ENCODE data around the gene ZNF296. TPM values are rescaled to one million over a fixed set of nuclear protein-coding genes. Genes with fewer than 3 reads are reported as not detected.
"Not testable (repeated sequence)": the region's sequence is repeated elsewhere in the genome, so short reads cannot be mapped to it uniquely, and the experiment has no call there.

ZNF296 gene
- total RNA-seq, 6 donors from 2014 or later, result 1.5 to 7.3 (median 2.4) TPM

DNA sequence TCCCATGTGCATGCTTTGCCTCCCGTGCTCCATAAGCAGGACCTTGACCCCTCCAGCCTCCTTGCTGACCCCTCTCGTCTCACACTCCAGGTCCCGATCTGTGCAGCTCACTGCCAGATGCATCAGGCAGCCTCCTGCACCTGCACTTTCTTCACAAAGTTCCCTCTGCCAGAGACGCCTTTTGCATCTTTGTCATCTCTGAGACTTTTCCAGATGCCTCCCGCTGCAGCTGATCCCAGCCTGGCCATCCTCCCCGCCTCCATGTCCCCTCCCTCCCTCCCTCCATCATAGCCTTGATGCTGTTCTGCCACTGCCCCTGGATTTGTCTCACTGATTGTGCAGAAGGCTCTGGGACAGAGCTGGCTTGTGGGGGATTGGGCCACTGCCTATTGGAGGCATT is 46.6 kb upstream of the ZNF296 start:
- no peaks in the 10 kb centered on the region for H3K9me3 ChIP-seq
- no peak overlapping the region for H3K4me3 ChIP-seq
- peaks cover under 1 to 47% (median 4%) of the 10 kb centered on the region in 4 donors for H3K4me1 ChIP-seq
- H3K36me3 ChIP-seq, result no peaks in the 10 kb centered on the region
- TF ChIP-seq POLR2AphosphoS5 (IDR thresholded peaks at IDR 0.05) (no peak), EP300 (IDR thresholded peaks at IDR 0.05) (no peak), POLR2A (IDR thresholded peaks at IDR 0.05) (no peak)
- TF ChIP-seq, protein P1, sequence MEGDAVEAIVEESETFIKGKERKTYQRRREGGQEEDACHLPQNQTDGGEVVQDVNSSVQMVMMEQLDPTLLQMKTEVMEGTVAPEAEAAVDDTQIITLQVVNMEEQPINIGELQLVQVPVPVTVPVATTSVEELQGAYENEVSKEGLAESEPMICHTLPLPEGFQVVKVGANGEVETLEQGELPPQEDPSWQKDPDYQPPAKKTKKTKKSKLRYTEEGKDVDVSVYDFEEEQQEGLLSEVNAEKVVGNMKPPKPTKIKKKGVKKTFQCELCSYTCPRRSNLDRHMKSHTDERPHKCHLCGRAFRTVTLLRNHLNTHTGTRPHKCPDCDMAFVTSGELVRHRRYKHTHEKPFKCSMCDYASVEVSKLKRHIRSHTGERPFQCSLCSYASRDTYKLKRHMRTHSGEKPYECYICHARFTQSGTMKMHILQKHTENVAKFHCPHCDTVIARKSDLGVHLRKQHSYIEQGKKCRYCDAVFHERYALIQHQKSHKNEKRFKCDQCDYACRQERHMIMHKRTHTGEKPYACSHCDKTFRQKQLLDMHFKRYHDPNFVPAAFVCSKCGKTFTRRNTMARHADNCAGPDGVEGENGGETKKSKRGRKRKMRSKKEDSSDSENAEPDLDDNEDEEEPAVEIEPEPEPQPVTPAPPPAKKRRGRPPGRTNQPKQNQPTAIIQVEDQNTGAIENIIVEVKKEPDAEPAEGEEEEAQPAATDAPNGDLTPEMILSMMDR (IDR thresholded peaks at IDR 0.05), result no peak
- no peak for DNase-seq
- H3K27ac ChIP-seq, result no peak overlapping the region
- no peaks in the 10 kb centered on the region for H3K27me3 ChIP-seq
- 89 to 96% methylated on average over 5 to 6 of the region's 6 CpGs for WGBS, 2 donors
- ATAC-seq (ENCODE audit: low FRiP score in 2 of 2), result no peak

DNA sequence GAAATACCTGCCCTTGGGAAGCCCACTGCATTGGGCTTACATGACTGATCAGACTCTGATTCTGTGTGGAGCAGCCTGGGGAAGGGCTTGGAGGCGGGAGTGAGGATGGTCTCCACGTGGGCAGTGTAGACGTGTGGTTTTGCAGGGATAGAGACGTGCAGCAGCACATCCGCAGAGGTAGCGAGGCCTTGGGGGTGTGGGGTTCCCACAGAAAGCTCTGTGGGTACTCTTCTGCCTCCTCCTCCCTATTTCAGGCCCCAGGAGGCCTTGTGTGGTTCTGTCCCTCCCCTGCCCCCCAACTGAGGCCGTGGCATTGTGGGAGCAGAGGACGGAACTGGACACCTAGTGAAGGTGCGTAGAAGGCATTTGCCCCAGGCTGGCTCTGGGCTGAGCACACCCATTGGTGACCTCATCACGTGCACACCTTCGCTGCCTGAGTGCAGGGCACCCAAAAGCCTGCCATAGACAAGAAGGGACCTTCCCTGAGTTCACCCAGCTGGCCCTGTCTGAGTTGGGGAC is 45.6 kb upstream of the ZNF296 start:
- WGBS, 2 donors, result 90 to 92% methylated on average over 11 of the region's 11 CpGs
- no peak for DNase-seq
- H3K4me1 ChIP-seq, result peaks cover 8 to 56% (median 11%) of the 10 kb centered on the region in 4 donors
- no peak overlapping the region for H3K27ac ChIP-seq
- H3K36me3 ChIP-seq, result no peaks in the 10 kb centered on the region
- TF ChIP-seq EP300 (IDR thresholded peaks at IDR 0.05) (no peak), POLR2AphosphoS5 (IDR thresholded peaks at IDR 0.05) (no peak), POLR2A (IDR thresholded peaks at IDR 0.05) (no peak)
- TF ChIP-seq, protein P1 (IDR thresholded peaks at IDR 0.05), result no peak
- no peak overlapping the region for H3K4me3 ChIP-seq
- ATAC-seq (ENCODE audit: low FRiP score in 2 of 2), result no peak
- no peaks in the 10 kb centered on the region for H3K9me3 ChIP-seq
- no peaks in the 10 kb centered on the region for H3K27me3 ChIP-seq

DNA sequence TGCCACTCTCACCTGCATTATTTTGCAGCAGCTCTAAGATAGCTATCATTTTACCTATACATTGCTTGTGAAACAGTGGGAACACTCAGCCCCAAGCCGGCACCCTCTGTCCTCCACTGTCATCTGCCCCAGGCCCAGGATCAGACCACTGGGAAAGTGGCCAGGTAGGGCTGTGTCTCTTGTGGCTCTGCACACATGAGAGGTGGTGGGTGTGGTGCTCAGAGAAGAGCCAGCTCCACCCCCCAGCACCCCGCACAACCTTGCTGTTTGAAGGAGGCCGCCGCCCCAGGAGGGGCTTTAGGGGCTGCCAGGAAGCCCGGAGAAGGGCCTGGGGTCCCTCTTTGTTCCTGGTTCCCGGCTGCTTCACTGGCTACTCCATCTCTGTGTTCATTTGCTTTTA is 43.3 kb upstream of the ZNF296 start:
- ATAC-seq (ENCODE audit: low FRiP score in 2 of 2), result no peak
- H3K36me3 ChIP-seq, result no peaks in the 10 kb centered on the region
- no peak for DNase-seq
- peaks cover 8 to 69% (median 14%) of the 10 kb centered on the region in 4 donors for H3K4me1 ChIP-seq
- H3K4me3 ChIP-seq, result no peak overlapping the region
- H3K9me3 ChIP-seq, result no peaks in the 10 kb centered on the region
- H3K27me3 ChIP-seq, result no peaks in the 10 kb centered on the region
- H3K27ac ChIP-seq, result no peak overlapping the region
- 85 to 86% methylated on average over 6 of the region's 6 CpGs for WGBS, 2 donors
- no peak for TF ChIP-seq EP300 (IDR thresholded peaks at IDR 0.05)
- TF ChIP-seq POLR2A (IDR thresholded peaks at IDR 0.05), result no peak
- TF ChIP-seq, protein P1 (IDR thresholded peaks at IDR 0.05), result no peak
- TF ChIP-seq POLR2AphosphoS5 (IDR thresholded peaks at IDR 0.05), result no peak

DNA sequence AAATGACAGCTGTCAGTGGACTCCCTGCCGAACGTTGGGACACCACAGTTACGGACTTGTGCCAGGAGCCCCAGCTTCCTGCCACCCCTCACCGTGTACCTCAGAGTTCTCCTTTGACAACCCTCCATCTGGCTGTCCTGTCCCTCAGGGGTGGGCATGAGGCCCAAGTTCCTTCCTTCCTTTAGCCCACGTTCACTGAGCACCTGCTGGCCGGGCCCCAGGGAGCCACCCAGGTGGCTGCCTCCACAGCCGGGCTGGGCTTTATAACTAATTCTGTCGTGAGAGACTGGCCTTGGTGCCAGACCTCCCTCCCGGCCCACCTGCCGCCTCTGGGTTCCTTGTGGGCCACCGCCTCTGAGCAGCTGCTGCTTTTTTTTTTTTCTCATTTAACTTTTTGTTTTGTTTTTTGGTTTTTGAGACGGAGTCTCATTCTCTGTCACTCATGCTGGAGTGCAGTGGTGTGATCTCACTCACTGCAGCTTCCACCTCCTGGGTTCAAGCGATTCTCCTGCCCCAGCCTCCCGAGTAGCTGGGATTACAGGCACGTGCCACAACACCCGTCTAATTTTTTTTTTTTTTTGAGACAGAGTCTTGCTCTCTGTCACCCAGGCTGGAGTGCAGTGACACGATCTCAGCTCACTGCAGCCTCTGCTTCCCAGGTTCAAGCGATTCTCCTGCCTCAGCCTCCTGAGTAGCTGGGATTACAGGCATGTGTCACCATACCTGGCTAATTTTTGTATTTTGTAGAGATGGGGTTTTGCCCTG is 42.5 kb upstream of the ZNF296 start:
- not testable (repeated sequence) for H3K27ac ChIP-seq; H3K36me3 ChIP-seq; ATAC-seq (ENCODE audit: low FRiP score in 2 of 2); H3K9me3 ChIP-seq; DNase-seq; H3K4me3 ChIP-seq; H3K27me3 ChIP-seq
- H3K4me1 ChIP-seq, result peaks cover 11 to 77% (median 18%) of the 10 kb centered on the region in 4 donors
- WGBS, 2 donors, result 51 to 59% methylated on average over 18 of the region's 18 CpGs

DNA sequence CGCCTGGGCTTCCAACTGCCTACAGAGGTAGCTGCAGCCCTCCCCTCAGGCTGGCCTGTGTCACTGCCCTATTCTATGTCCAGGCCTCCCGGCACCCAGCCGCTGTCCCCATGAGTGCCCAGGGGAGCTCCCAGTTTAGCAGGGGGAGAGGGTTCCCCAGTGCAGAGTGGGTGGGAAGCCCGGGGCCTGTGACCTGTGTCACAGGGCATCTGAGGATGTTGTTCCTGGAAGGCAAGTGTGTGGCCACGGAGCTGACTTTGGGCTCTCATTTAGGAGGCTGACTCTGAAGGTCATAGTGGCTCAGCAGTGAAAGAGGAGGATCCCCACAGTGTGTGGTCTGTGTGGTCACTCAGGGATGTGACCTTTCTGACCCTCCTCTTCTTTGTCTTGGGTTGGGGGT is 41.8 kb upstream of the ZNF296 start:
- Histone ChIP-seq H3K27me3 (no peaks in the 10 kb centered on the region), H3K4me1 (peaks cover 14 to 82% (median 22%) of the 10 kb centered on the region in 4 donors), H3K9me3 (no peaks in the 10 kb centered on the region), H3K27ac (no peak overlapping the region), H3K4me3 (no peak overlapping the region), H3K36me3 (no peaks in the 10 kb centered on the region)
- 40 to 75% methylated on average over 1 to 4 of the region's 5 CpGs for WGBS, 2 donors
- no peak for DNase-seq
- no peak for TF ChIP-seq POLR2AphosphoS5 (IDR thresholded peaks at IDR 0.05)
- TF ChIP-seq EP300 (IDR thresholded peaks at IDR 0.05), result no peak
- no peak for TF ChIP-seq POLR2A (IDR thresholded peaks at IDR 0.05)
- TF ChIP-seq, protein P1 (IDR thresholded peaks at IDR 0.05), result no peak
- ATAC-seq (ENCODE audit: low FRiP score in 2 of 2), result no peak

Measured in upper lobe of left lung (tissue), 6 donors.